HG02571 (cell line): ENCODE measurements around the gene ZNRF3.

ENCODE experiments used
- ATAC-seq: cut with Tn5 transposase; IDR thresholded peaks from one replicate; pipeline ENCODE4 v1.9.1; 2021; ENCODE audit warnings: mild to moderate bottlenecking, moderate library complexity; ENCODE audit not compliant: unreplicated experiment

ZNRF3 gene

GRCh38 chr22:28949788-28950187, 66.4 kb downstream of the ZNRF3 start:
- no peak for ATAC-seq

GRCh38 chr22:28950617-28951411, 67.4 kb downstream of the ZNRF3 start:
- no peak for ATAC-seq

- ATAC-seq = no peak
These were observed 68.2 kb downstream of the ZNRF3 start for GRCh38 chr22:28951530-28951929.

GRCh38 chr22:28951969-28952521, 68.7 kb downstream of the ZNRF3 start:
- no peak for ATAC-seq

GRCh38 chr22:28952857-28953256, 69.5 kb downstream of the ZNRF3 start:
- no peak for ATAC-seq

GRCh38 chr22:28953403-28953802, 70.0 kb downstream of the ZNRF3 start:
- no peak for ATAC-seq

GRCh38 chr22:28953976-28954880, 70.9 kb downstream of the ZNRF3 start:
- ATAC-seq = no peak

GRCh38 chr22:28955817-28956216, 72.4 kb downstream of the ZNRF3 start:
- no peak for ATAC-seq

GRCh38 chr22:28956506-28956905, 73.1 kb downstream of the ZNRF3 start:
- ATAC-seq = no peak

GRCh38 chr22:28958611-28959010, 75.2 kb downstream of the ZNRF3 start:
- no peak for ATAC-seq

GRCh38 chr22:28962042-28962554, 78.7 kb downstream of the ZNRF3 start:
- ATAC-seq = no peak

GRCh38 chr22:28963362-28963761, 80.0 kb downstream of the ZNRF3 start:
- no peak for ATAC-seq

- ATAC-seq = no peak
These were observed 83.8 kb downstream of the ZNRF3 start for GRCh38 chr22:28967163-28967665.

- ATAC-seq = no peak
These were observed 84.6 kb downstream of the ZNRF3 start for GRCh38 chr22:28967969-28968368.

GRCh38 chr22:28969401-28970168, 86.2 kb downstream of the ZNRF3 start:
- ATAC-seq = no peak

GRCh38 chr22:28973352-28973751, 90.0 kb downstream of the ZNRF3 start:
- no peak for ATAC-seq

- no peak for ATAC-seq
These were observed 93.7 kb downstream of the ZNRF3 start for GRCh38 chr22:28977060-28977459.

- ATAC-seq = no peak
These were observed 94.2 kb downstream of the ZNRF3 start for GRCh38 chr22:28977481-28977971.

GRCh38 chr22:28978158-28978557, 94.8 kb downstream of the ZNRF3 start:
- ATAC-seq = no peak
